ENCODE data around the gene HNF1B.

HNF1B gene

GRCh38 chr17:37691807-37692206 is 53.1 kb downstream of the HNF1B start:
- Histone ChIP-seq H2AFZ (ENCODE audit: low read length) (no peak overlapping the region), H3K4me2 (ENCODE audit: low read depth, low read length) (no peak overlapping the region), H3K9ac (ENCODE audit: low read length) (no peak overlapping the region), H3K4me1 (ENCODE audit: low read length) (no peaks in the 10 kb centered on the region), H3K27ac (ENCODE audit: low read length) (no peak overlapping the region), H4K20me1 (ENCODE audit: insufficient read depth, low read length) (no peaks in the 10 kb centered on the region), H3K9me3 (replicated peaks; ENCODE audit: insufficient read depth, low read length) (no peaks in the 10 kb centered on the region), H3K79me2 (ENCODE audit: low read length) (no peaks in the 10 kb centered on the region), H3K4me3 (ENCODE audit: low read length) (no peak overlapping the region), H3K9me2 (replicated peaks; ENCODE audit: insufficient read depth, low read length) (no peaks in the 10 kb centered on the region), H3F3A (ENCODE audit: insufficient read depth, low read length) (no peaks in the 10 kb centered on the region), H3K27me3 (replicated peaks; ENCODE audit: insufficient read depth, low read length) (no peaks in the 10 kb centered on the region), H3K36me3 (replicated peaks; ENCODE audit: insufficient read depth, low read length) (no peaks in the 10 kb centered on the region)
- TF ChIP-seq EZH2phosphoT487 (IDR thresholded peaks at IDR 0.05; ENCODE audit: low read length) (no peak), CTCF (IDR thresholded peaks at IDR 0.05; ENCODE audit: low read length) (no peak), EZH2 (optimal IDR thresholded peaks at IDR 0.05; ENCODE audit: low read depth, low read length) (no peak)
- no peak for DNase-seq

- Histone ChIP-seq H3K4me1 (ENCODE audit: low read length) (no peaks in the 10 kb centered on the region), H3K27ac (ENCODE audit: low read length) (no peak overlapping the region), H3K9ac (ENCODE audit: low read length) (no peak overlapping the region), H3F3A (ENCODE audit: insufficient read depth, low read length) (no peaks in the 10 kb centered on the region), H3K4me3 (ENCODE audit: low read length) (no peak overlapping the region), H3K36me3 (replicated peaks; ENCODE audit: insufficient read depth, low read length) (no peaks in the 10 kb centered on the region), H3K9me3 (replicated peaks; ENCODE audit: insufficient read depth, low read length) (no peaks in the 10 kb centered on the region), H2AFZ (ENCODE audit: low read length) (no peak overlapping the region), H3K79me2 (ENCODE audit: low read length) (no peaks in the 10 kb centered on the region), H3K27me3 (replicated peaks; ENCODE audit: insufficient read depth, low read length) (no peaks in the 10 kb centered on the region), H3K9me2 (replicated peaks; ENCODE audit: insufficient read depth, low read length) (no peaks in the 10 kb centered on the region), H3K4me2 (ENCODE audit: low read depth, low read length) (no peak overlapping the region), H4K20me1 (ENCODE audit: insufficient read depth, low read length) (no peaks in the 10 kb centered on the region)
- TF ChIP-seq EZH2phosphoT487 (IDR thresholded peaks at IDR 0.05; ENCODE audit: low read length): no peak
- TF ChIP-seq EZH2 (optimal IDR thresholded peaks at IDR 0.05; ENCODE audit: low read depth, low read length): no peak
- TF ChIP-seq CTCF (IDR thresholded peaks at IDR 0.05; ENCODE audit: low read length): no peak
- DNase-seq: no peak
These were observed 55.5 kb downstream of the HNF1B start for GRCh38 chr17:37689317-37689716.

- no peaks in the 10 kb centered on the region for H3K9me3 ChIP-seq (replicated peaks; ENCODE audit: insufficient read depth, low read length)
- no peaks in the 10 kb centered on the region for H3K4me1 ChIP-seq (ENCODE audit: low read length)
- H3K9ac ChIP-seq (ENCODE audit: low read length): no peak overlapping the region
- no peaks in the 10 kb centered on the region for H3K79me2 ChIP-seq (ENCODE audit: low read length)
- no peak overlapping the region for H3K4me3 ChIP-seq (ENCODE audit: low read length)
- no peaks in the 10 kb centered on the region for H3K9me2 ChIP-seq (replicated peaks; ENCODE audit: insufficient read depth, low read length)
- no peak overlapping the region for H3K27ac ChIP-seq (ENCODE audit: low read length)
- DNase-seq: no peak
- TF ChIP-seq EZH2 (optimal IDR thresholded peaks at IDR 0.05; ENCODE audit: low read depth, low read length) (no peak), EZH2phosphoT487 (IDR thresholded peaks at IDR 0.05; ENCODE audit: low read length) (no peak), CTCF (IDR thresholded peaks at IDR 0.05; ENCODE audit: low read length) (no peak)
- no peak overlapping the region for H3K4me2 ChIP-seq (ENCODE audit: low read depth, low read length)
- no peaks in the 10 kb centered on the region for H4K20me1 ChIP-seq (ENCODE audit: insufficient read depth, low read length)
- no peaks in the 10 kb centered on the region for H3K27me3 ChIP-seq (replicated peaks; ENCODE audit: insufficient read depth, low read length)
- no peaks in the 10 kb centered on the region for H3F3A ChIP-seq (ENCODE audit: insufficient read depth, low read length)
- no peaks in the 10 kb centered on the region for H3K36me3 ChIP-seq (replicated peaks; ENCODE audit: insufficient read depth, low read length)
- H2AFZ ChIP-seq (ENCODE audit: low read length): no peak overlapping the region
These were observed 61.3 kb downstream of the HNF1B start for GRCh38 chr17:37683454-37683984.
